Measurements from ENCODE around the gene RAB20. TPM values are rescaled to one million over a fixed set of nuclear protein-coding genes. Genes with fewer than 3 reads are reported as not detected.
"Not testable (repeated sequence)": the region's sequence is repeated elsewhere in the genome, so short reads cannot be mapped to it uniquely, and the experiment has no call there.

Gene RAB20
- total and polyA plus RNA-seq, 9 of the 15 experiments (the other 6 are each of a cell fraction or from before 2014, with no cell fraction given): 0.62 to 9.2 (median 5.4) TPM

- Histone ChIP-seq H3K9ac (ENCODE audit: insufficient read depth in 1 of 2, low read depth in 2 of 2, low read length in 2 of 2) (no peak overlapping the region), H3K4me1 (replicated peaks in 1 of 2; ENCODE audit: control insufficient read depth in 2 of 2, insufficient read depth in 2 of 2, low read length in 2 of 2) (no peaks in the 10 kb centered on the region; a peak in 1 of 5 replicates), H3K27me3 (ENCODE audit: control insufficient read depth in 2 of 2, insufficient read depth in 2 of 2, low read length in 2 of 2) (no peaks in the 10 kb centered on the region), H2AFZ (ENCODE audit: low read depth, low read length) (peak overlapping the region; percentile 40; the same call in 1 of the 2 replicates), H3K4me3 (no peak overlapping the region), H3K36me3 (ENCODE audit: control insufficient read depth, insufficient read depth, low read length) (no peaks in the 10 kb centered on the region), H3K4me2 (ENCODE audit: insufficient read depth, low read length) (no peak overlapping the region), H3K9me3 (replicated peaks; ENCODE audit: control insufficient read depth, insufficient read depth, low read depth, low read length) (no peaks in the 10 kb centered on the region), H4K20me1 (replicated peaks; ENCODE audit: control insufficient read depth, insufficient read depth, low read length) (no peaks in the 10 kb centered on the region), H3K27ac (ENCODE audit: extremely low read depth, low read depth, low read length) (no peak overlapping the region), H3K79me2 (ENCODE audit: control insufficient read depth, insufficient read depth, low read length) (no peaks in the 10 kb centered on the region), H3K9me1 (ENCODE audit: control insufficient read depth, insufficient read depth, low read length) (no peaks in the 10 kb centered on the region)
- TF ChIP-seq LARP7 (IDR thresholded peaks at IDR 0.05) (no peak), FOXO4 (CRISPR knock-in tag; IDR thresholded peaks at IDR 0.05) (no peak), HDAC3 (IDR thresholded peaks at IDR 0.05; ENCODE audit: borderline replicate concordance, partially characterized antibody) (no peak)
- intact Hi-C loops (cut with micrococcal nuclease): no loop called here
- POLR2A ChIA-PET: no interaction called here
- ATAC-seq (no peak), FAIRE-seq (no peak), DNase-seq (ENCODE audit: extremely low read depth in 1 of 4, low spot score in 3 of 4) (no peak)
- in situ Hi-C loops (cut with MboI): no loop called here
- 48% methylated on average over 3 of the region's 3 CpGs for WGBS (ENCODE audit: insufficient coverage, low coverage, missing lambda C conversion rate)
- BruUV-seq (replicated peaks): no TSS peak
- CTCF ChIA-PET (ENCODE audit: low intra/inter-chr PET ratio): no interaction called here
Measured at GRCh38 chr13:110607675-110608224, 46.2 kb upstream of the RAB20 start.

DNA sequence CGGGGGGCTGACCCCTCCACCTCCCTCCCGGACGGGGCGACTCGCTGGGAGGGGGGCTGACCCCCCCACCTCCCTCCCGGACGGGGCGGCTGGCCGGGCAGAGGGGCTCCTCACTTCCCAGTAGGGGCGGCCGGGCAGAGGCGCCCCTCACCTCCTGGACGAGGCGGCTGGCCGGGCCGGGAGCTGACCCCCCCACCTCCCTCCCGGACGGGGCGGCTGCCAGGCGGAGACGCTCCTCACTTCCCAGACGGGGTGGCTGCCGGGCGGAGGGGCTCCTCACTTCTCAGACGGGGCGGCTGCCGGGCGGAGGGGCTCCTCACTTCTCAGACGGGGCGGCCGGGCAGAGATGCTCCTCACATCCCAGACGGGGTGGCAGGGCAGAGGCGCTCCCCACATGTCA, 44.8 kb upstream of the RAB20 start:
- H3K27me3 ChIP-seq (ENCODE audit: control insufficient read depth in 2 of 2, insufficient read depth in 2 of 2, low read length in 2 of 2); FAIRE-seq; H3K36me3 ChIP-seq (ENCODE audit: control insufficient read depth, insufficient read depth, low read length); H3K4me1 ChIP-seq (replicated peaks in 1 of 2; ENCODE audit: control insufficient read depth in 2 of 2, insufficient read depth in 2 of 2, low read length in 2 of 2); ATAC-seq; H2AFZ ChIP-seq (ENCODE audit: low read depth, low read length); H3K4me2 ChIP-seq (ENCODE audit: insufficient read depth, low read length); H3K79me2 ChIP-seq (ENCODE audit: control insufficient read depth, insufficient read depth, low read length); in situ Hi-C loops (cut with MboI); intact Hi-C loops (cut with micrococcal nuclease); H3K4me3 ChIP-seq; CTCF ChIA-PET (ENCODE audit: low intra/inter-chr PET ratio); DNase-seq (ENCODE audit: extremely low read depth in 1 of 4, low spot score in 3 of 4); BruUV-seq (replicated peaks); H3K9me1 ChIP-seq (ENCODE audit: control insufficient read depth, insufficient read depth, low read length); H3K9me3 ChIP-seq (replicated peaks; ENCODE audit: control insufficient read depth, insufficient read depth, low read depth, low read length); H4K20me1 ChIP-seq (replicated peaks; ENCODE audit: control insufficient read depth, insufficient read depth, low read length); H3K9ac ChIP-seq (ENCODE audit: insufficient read depth in 1 of 2, low read depth in 2 of 2, low read length in 2 of 2); H3K27ac ChIP-seq (ENCODE audit: extremely low read depth, low read depth, low read length): not testable (repeated sequence)
- 100% methylated on average over 2 of the region's 33 CpGs for WGBS (ENCODE audit: insufficient coverage, low coverage, missing lambda C conversion rate)
- POLR2A ChIA-PET: interaction anchor here (0.6 kb wide), 1 partner anchor 11 kb away, joined by 4 read pairs; no protein-coding TSS in a partner anchor
